ENCODE data around the gene EEFSEC. TPM values are rescaled to one million over a fixed set of nuclear protein-coding genes. Genes with fewer than 3 reads are reported as not detected.

EEFSEC gene
- total RNA-seq, 6 donors from 2014 or later: 14.9 to 38.8 (median 17.9) TPM

DNA sequence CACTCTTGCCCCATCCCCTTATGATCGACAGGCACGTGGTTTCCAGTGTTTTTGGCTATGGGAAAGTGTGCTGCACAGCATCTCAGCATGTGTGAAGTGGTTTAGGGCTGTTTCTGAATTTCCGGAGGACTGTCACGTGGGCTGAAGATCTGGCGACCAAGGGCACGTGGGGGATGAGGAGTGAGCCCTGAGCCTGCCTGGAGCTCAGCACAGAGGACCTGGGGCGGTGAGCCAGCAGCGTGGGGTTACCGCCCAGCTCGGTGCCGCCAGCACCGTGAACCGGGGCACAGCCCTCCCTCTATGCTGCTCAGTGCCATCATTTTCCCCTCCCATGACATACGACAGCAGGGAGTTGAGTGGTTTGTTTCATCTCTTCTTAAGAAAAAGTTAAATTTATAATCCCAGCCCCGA is 163.2 kb downstream of the EEFSEC start:
- H3K4me3 ChIP-seq: no peak overlapping the region
- ATAC-seq (ENCODE audit: low FRiP score in 2 of 2): peak in 1 of 2 donors; percentile 40
- H3K27me3 ChIP-seq: no peaks in the 10 kb centered on the region
- no peaks in the 10 kb centered on the region for H3K9me3 ChIP-seq
- H3K4me1 ChIP-seq: no peaks in the 10 kb centered on the region
- H3K27ac ChIP-seq: no peak overlapping the region
- DNase-seq: peak in 1 of 2 donors; percentile 64
- peaks cover 0 to 5% (median 2%) of the 10 kb centered on the region in 4 donors for H3K36me3 ChIP-seq
- WGBS, 2 donors: 86 to 92% methylated on average over 8 to 15 of the region's 15 CpGs
- TF ChIP-seq EP300 (IDR thresholded peaks at IDR 0.05) (no peak), POLR2AphosphoS5 (IDR thresholded peaks at IDR 0.05) (no peak), POLR2A (IDR thresholded peaks at IDR 0.05) (no peak), CTCF (IDR thresholded peaks at IDR 0.05) (no peak)

GRCh38 chr3:128317101-128317697 is 163.9 kb downstream of the EEFSEC start:
- WGBS, 2 donors: 75 to 79% methylated on average over 17 of the region's 17 CpGs
- peak in 1 of 2 donors; percentile 43 for DNase-seq
- no peaks in the 10 kb centered on the region for H3K9me3 ChIP-seq
- no peaks in the 10 kb centered on the region for H3K4me1 ChIP-seq
- H3K4me3 ChIP-seq: no peak overlapping the region
- TF ChIP-seq EP300 (IDR thresholded peaks at IDR 0.05) (no peak), POLR2AphosphoS5 (IDR thresholded peaks at IDR 0.05) (no peak), CTCF (IDR thresholded peaks at IDR 0.05) (no peak), POLR2A (IDR thresholded peaks at IDR 0.05) (no peak)
- no peak for ATAC-seq (ENCODE audit: low FRiP score in 2 of 2)
- H3K27ac ChIP-seq: no peak overlapping the region
- peaks cover 0 to 5% (median 2%) of the 10 kb centered on the region in 4 donors for H3K36me3 ChIP-seq
- no peaks in the 10 kb centered on the region for H3K27me3 ChIP-seq

DNA sequence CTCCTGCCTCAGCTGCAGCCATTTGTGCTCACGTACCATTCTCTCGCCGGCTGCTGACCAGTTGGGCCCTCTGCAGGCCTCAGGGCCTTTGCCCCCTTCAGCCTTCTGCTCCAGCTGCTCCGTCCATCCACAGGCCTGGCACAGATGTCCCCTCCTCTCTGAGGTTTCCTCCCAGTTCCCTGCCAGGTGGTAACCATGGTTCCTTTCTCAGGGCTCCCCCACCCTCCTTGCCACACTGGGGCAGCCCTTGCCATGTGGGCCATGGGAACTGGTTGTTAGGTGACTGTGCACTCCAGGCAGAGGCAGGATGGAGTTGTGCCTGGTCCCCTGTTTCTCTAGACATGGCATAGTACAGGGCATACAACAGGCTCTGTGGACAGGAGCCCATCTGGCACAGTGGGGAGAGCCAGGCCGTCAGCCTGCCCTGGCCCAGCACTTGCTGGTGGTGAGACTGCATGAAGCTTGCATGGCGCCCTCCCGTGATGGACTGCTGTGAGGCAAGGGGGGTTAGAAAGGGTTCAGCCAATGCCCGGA is 164.5 kb downstream of the EEFSEC start:
- Histone ChIP-seq H3K9me3 (no peaks in the 10 kb centered on the region), H3K27me3 (no peaks in the 10 kb centered on the region), H3K27ac (no peak overlapping the region), H3K36me3 (peaks cover 0 to 5% (median 2%) of the 10 kb centered on the region in 4 donors), H3K4me3 (no peak overlapping the region), H3K4me1 (no peaks in the 10 kb centered on the region)
- 89 to 90% methylated on average over 6 to 8 of the region's 8 CpGs for WGBS, 2 donors
- ATAC-seq (ENCODE audit: low FRiP score in 2 of 2) (no peak), DNase-seq (peak in 1 of 2 donors; percentile 44)
- TF ChIP-seq CTCF (IDR thresholded peaks at IDR 0.05): no peak
- no peak for TF ChIP-seq EP300 (IDR thresholded peaks at IDR 0.05)
- TF ChIP-seq POLR2AphosphoS5 (IDR thresholded peaks at IDR 0.05): no peak
- no peak for TF ChIP-seq POLR2A (IDR thresholded peaks at IDR 0.05)

DNA sequence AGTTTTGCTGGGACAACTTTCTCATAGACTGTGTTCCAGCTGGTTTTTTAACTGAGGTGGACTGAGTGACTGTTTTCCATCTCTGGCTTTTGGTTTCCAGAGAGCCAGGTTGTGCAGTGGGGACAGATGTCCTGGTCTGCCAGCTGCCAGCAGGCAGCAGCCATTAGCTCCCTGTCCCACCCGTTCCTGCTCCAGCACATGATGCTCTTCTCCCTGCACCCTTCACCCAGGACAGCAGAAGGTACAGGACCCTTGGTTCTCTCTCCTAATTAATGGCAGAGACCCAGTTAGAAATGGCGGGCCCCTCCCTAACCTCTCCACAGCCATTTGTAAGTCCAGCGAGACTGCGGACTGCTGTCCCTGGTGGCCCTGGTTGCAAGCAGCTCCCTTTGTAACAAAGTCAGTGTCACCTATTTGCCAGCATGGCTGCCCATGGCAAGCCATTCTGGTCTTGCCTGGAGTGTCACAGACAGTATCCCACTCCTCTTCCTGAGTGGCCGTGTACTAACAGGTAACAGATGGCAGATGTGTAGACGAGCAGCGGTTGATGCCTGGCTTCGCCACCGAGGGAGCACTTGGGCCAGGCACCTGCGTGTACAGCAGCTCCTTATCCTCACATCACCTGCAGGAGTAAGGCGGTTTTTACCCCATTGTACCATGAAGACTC is 165.1 kb downstream of the EEFSEC start:
- no peak overlapping the region for H3K27ac ChIP-seq
- H3K9me3 ChIP-seq: no peaks in the 10 kb centered on the region
- H3K4me1 ChIP-seq: peaks cover 0 to 5% (median under 1%) of the 10 kb centered on the region in 4 donors
- peak in 1 of 2 donors; percentile 13 for DNase-seq
- H3K27me3 ChIP-seq: no peaks in the 10 kb centered on the region
- TF ChIP-seq POLR2AphosphoS5 (IDR thresholded peaks at IDR 0.05) (no peak), POLR2A (IDR thresholded peaks at IDR 0.05) (no peak), EP300 (IDR thresholded peaks at IDR 0.05) (no peak), CTCF (IDR thresholded peaks at IDR 0.05) (no peak)
- peaks cover 0 to 5% (median 2%) of the 10 kb centered on the region in 4 donors for H3K36me3 ChIP-seq
- no peak for ATAC-seq (ENCODE audit: low FRiP score in 2 of 2)
- H3K4me3 ChIP-seq: no peak overlapping the region
- 97 to 100% methylated on average over 3 to 11 of the region's 11 CpGs for WGBS, 2 donors
